ENCODE measurements around the gene MRPL58. TPM values are rescaled to one million over a fixed set of nuclear protein-coding genes. Genes with fewer than 3 reads are reported as not detected.

MRPL58 gene
- total and polyA plus RNA-seq, 2 experiments from 2014 or later: 38.0 to 66.7 TPM

DNA sequence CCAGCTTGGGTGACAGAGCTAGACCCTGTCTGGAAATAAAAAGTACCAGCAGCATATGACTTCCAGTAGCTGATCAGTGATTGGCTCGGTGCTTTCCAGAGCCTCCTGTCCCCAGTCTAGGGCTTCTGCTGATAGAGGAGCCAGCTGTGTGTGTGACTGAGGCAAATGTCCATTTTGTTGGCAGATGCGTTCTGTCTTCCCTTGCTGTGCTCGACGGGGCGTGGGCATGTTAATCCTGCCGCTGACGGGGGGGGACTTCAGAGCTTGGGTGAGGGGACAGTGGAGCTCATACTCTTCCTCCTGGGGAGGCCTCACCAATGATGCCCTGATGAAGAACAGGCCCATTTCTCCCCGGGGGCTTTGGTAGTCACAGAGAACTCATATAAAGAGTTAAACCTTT lies 49.1 kb downstream of the MRPL58 start (continued):
- TF ChIP-seq, protein P1, sequence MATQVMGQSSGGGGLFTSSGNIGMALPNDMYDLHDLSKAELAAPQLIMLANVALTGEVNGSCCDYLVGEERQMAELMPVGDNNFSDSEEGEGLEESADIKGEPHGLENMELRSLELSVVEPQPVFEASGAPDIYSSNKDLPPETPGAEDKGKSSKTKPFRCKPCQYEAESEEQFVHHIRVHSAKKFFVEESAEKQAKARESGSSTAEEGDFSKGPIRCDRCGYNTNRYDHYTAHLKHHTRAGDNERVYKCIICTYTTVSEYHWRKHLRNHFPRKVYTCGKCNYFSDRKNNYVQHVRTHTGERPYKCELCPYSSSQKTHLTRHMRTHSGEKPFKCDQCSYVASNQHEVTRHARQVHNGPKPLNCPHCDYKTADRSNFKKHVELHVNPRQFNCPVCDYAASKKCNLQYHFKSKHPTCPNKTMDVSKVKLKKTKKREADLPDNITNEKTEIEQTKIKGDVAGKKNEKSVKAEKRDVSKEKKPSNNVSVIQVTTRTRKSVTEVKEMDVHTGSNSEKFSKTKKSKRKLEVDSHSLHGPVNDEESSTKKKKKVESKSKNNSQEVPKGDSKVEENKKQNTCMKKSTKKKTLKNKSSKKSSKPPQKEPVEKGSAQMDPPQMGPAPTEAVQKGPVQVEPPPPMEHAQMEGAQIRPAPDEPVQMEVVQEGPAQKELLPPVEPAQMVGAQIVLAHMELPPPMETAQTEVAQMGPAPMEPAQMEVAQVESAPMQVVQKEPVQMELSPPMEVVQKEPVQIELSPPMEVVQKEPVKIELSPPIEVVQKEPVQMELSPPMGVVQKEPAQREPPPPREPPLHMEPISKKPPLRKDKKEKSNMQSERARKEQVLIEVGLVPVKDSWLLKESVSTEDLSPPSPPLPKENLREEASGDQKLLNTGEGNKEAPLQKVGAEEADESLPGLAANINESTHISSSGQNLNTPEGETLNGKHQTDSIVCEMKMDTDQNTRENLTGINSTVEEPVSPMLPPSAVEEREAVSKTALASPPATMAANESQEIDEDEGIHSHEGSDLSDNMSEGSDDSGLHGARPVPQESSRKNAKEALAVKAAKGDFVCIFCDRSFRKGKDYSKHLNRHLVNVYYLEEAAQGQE (IDR thresholded peaks at IDR 0.05; ENCODE audit: unreplicated experiment): no peak
- TF ChIP-seq CREB1 (CRISPR knock-in tag; IDR thresholded peaks at IDR 0.05; ENCODE audit: low read depth): no peak
- TF ChIP-seq STAT1 (IDR thresholded peaks at IDR 0.05; ENCODE audit: unreplicated experiment): no peak

DNA sequence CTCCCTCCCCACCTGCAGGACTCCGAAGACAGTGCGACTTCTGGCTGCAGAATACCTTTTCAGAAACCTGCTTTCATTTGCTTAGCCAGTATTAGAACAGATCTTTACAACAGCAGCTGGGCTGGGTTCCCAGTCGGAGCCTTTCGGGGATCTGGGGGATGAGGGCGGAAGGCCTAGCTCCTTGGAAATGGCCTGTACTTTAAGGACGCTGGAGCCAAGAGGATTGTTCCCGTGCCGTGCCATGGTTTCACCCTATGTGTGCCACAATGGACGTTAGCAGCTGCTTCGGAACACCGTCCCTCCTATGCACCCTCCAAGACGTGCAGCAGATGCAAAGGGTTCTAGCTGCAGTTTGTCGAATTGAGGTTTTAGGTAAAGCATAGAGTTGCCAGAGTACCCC lies 50.7 kb downstream of the MRPL58 start:
- no peak for ATAC-seq
- Histone ChIP-seq H3K4me2 (no peak overlapping the region), H3K27me3 (ENCODE audit: insufficient read depth) (no peaks in the 10 kb centered on the region), H3K4me3 (no peak overlapping the region), H3K79me2 (replicated peaks; ENCODE audit: insufficient read depth) (no peaks in the 10 kb centered on the region), H3K9me2 (ENCODE audit: insufficient read depth) (no peaks in the 10 kb centered on the region), H3F3A (replicated peaks; ENCODE audit: low read depth) (0 out of 2 replicates have a peak, but pooled peaks cover 6% of the 10 kb centered on the region), H2AFZ (no peak overlapping the region), H3K27ac (ENCODE audit: low read depth) (0 out of 2 replicates have a peak overlapping the region, but pooled peaks have one; percentile 26), H3K4me1 (ENCODE audit: insufficient read depth) (no peaks in the 10 kb centered on the region), H3K36me3 (ENCODE audit: insufficient read depth) (peaks cover 40% of the 10 kb centered on the region), H4K20me1 (replicated peaks; ENCODE audit: insufficient read depth) (peaks cover 10% of the 10 kb centered on the region; the same call in 1 of the 2 replicates)
- Mint-ChIP-seq H3K27ac (no peak overlapping the region), H3K4me3 (no peak overlapping the region), H3K9me3 (no peaks in the 10 kb centered on the region), H3K4me1 (no peaks in the 10 kb centered on the region), H3K27me3 (ENCODE audit: insufficient read depth, low read depth, poor library complexity) (peaks cover 10% of the 10 kb centered on the region), H3K36me3 (ENCODE audit: low read depth) (peaks cover 56% of the 10 kb centered on the region)
- DNase-seq (ENCODE audit: low spot score): no peak
- TF ChIP-seq POLR2AphosphoS5 (IDR thresholded peaks at IDR 0.05; ENCODE audit: low read depth) (no peak), EZH2 (IDR thresholded peaks at IDR 0.05; ENCODE audit: low read depth, unreplicated experiment) (no peak), EZH2phosphoT487 (IDR thresholded peaks at IDR 0.05; ENCODE audit: unreplicated experiment) (no peak), ZNF114 (CRISPR knock-in tag; IDR thresholded peaks at IDR 0.05) (no peak), JUNB (IDR thresholded peaks at IDR 0.05; ENCODE audit: unreplicated experiment) (no peak), ZNF331 (CRISPR knock-in tag; IDR thresholded peaks at IDR 0.05; ENCODE audit: low read depth) (no peak)
- TF ChIP-seq, protein P2, sequence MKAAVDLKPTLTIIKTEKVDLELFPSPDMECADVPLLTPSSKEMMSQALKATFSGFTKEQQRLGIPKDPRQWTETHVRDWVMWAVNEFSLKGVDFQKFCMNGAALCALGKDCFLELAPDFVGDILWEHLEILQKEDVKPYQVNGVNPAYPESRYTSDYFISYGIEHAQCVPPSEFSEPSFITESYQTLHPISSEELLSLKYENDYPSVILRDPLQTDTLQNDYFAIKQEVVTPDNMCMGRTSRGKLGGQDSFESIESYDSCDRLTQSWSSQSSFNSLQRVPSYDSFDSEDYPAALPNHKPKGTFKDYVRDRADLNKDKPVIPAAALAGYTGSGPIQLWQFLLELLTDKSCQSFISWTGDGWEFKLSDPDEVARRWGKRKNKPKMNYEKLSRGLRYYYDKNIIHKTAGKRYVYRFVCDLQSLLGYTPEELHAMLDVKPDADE (IDR thresholded peaks at IDR 0.05): no peak
- TF ChIP-seq, protein P1 (IDR thresholded peaks at IDR 0.05; ENCODE audit: unreplicated experiment): no peak
- TF ChIP-seq, protein P3, sequence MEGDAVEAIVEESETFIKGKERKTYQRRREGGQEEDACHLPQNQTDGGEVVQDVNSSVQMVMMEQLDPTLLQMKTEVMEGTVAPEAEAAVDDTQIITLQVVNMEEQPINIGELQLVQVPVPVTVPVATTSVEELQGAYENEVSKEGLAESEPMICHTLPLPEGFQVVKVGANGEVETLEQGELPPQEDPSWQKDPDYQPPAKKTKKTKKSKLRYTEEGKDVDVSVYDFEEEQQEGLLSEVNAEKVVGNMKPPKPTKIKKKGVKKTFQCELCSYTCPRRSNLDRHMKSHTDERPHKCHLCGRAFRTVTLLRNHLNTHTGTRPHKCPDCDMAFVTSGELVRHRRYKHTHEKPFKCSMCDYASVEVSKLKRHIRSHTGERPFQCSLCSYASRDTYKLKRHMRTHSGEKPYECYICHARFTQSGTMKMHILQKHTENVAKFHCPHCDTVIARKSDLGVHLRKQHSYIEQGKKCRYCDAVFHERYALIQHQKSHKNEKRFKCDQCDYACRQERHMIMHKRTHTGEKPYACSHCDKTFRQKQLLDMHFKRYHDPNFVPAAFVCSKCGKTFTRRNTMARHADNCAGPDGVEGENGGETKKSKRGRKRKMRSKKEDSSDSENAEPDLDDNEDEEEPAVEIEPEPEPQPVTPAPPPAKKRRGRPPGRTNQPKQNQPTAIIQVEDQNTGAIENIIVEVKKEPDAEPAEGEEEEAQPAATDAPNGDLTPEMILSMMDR (conservative IDR thresholded peaks at IDR 0.05; ENCODE audit: low read depth in 2 of 2): no peak
